Measurements from ENCODE around the gene GMFB.

Gene GMFB

GRCh38 chr14:54488646-54489317 lies at the start of gene GMFB:
Gene GMFB (minus strand): TSS chr14:54488980. CDS start chr14:54488927, 53 bp downstream.
- in situ Hi-C loops (cut with MboI; ENCODE audit: low sequenced_read_pairs, unreplicated experiment), result no loop called here
- peak; percentile 94 for DNase-seq (ENCODE audit: low spot score)
- TF ChIP-seq CTCF (IDR thresholded peaks at IDR 0.05; ENCODE audit: borderline replicate concordance, control extremely low read depth, extremely low read depth, insufficient read depth, missing control alignments), result peak; percentile 26

- no peak for DNase-seq (ENCODE audit: low spot score)
- TF ChIP-seq CTCF (IDR thresholded peaks at IDR 0.05; ENCODE audit: borderline replicate concordance, control extremely low read depth, extremely low read depth, insufficient read depth, missing control alignments), result no peak
- in situ Hi-C loops (cut with MboI; ENCODE audit: low sequenced_read_pairs, unreplicated experiment), result no loop called here
These were observed 49.3 kb upstream of the GMFB start for GRCh38 chr14:54538055-54538454.

- no peak for TF ChIP-seq CTCF (IDR thresholded peaks at IDR 0.05; ENCODE audit: borderline replicate concordance, control extremely low read depth, extremely low read depth, insufficient read depth, missing control alignments)
- in situ Hi-C loops (cut with MboI; ENCODE audit: low sequenced_read_pairs, unreplicated experiment), result no loop called here
- DNase-seq (ENCODE audit: low spot score), result no peak
These were observed 48.9 kb upstream of the GMFB start for GRCh38 chr14:54537651-54538050.

GRCh38 chr14:54535646-54536045 lies 46.9 kb upstream of the GMFB start:
- DNase-seq (ENCODE audit: low spot score), result no peak
- no peak for TF ChIP-seq CTCF (IDR thresholded peaks at IDR 0.05; ENCODE audit: borderline replicate concordance, control extremely low read depth, extremely low read depth, insufficient read depth, missing control alignments)
- in situ Hi-C loops (cut with MboI; ENCODE audit: low sequenced_read_pairs, unreplicated experiment), result no loop called here

- TF ChIP-seq CTCF (IDR thresholded peaks at IDR 0.05; ENCODE audit: borderline replicate concordance, control extremely low read depth, extremely low read depth, insufficient read depth, missing control alignments), result no peak
- in situ Hi-C loops (cut with MboI; ENCODE audit: low sequenced_read_pairs, unreplicated experiment), result no loop called here
- DNase-seq (ENCODE audit: low spot score), result no peak
These were observed 46.3 kb upstream of the GMFB start for GRCh38 chr14:54535126-54535525.

- in situ Hi-C loops (cut with MboI; ENCODE audit: low sequenced_read_pairs, unreplicated experiment), result no loop called here
- no peak for TF ChIP-seq CTCF (IDR thresholded peaks at IDR 0.05; ENCODE audit: borderline replicate concordance, control extremely low read depth, extremely low read depth, insufficient read depth, missing control alignments)
- DNase-seq (ENCODE audit: low spot score), result no peak
These were observed 44.3 kb upstream of the GMFB start for GRCh38 chr14:54533100-54533499.
